Measurements from ENCODE around the gene KNDC1.

GRCh38 chr10:133215586-133215985 is 55.6 kb downstream of the KNDC1 start:
- TF ChIP-seq CTCF (IDR thresholded peaks at IDR 0.05): no peak
- TF ChIP-seq POLR2A (IDR thresholded peaks at IDR 0.05): no peak
- no peak for TF ChIP-seq EP300 (IDR thresholded peaks at IDR 0.05)
